GM12891 (cell line): ENCODE data around the gene MIER2.

Experiments used
- POLR2A ChIP-seq: IDR thresholded peaks from 2 replicates; pipeline ENCODE4 v1.6.1; 2011; ENCODE audit warnings: low read depth, low read length, control low read depth
- POLR2AphosphoS5 ChIP-seq: IDR thresholded peaks from 2 replicates; pipeline ENCODE4 v1.6.1; 2011; ENCODE audit warnings: low read depth, low read length, control low read depth
- POU2F2 ChIP-seq: IDR thresholded peaks from 2 replicates; pipeline ENCODE4 v1.6.1; 2011; ENCODE audit warnings: low read depth, mild to moderate bottlenecking, control low read depth, low read length, moderate library complexity
- SPI1 ChIP-seq: IDR thresholded peaks from 2 replicates; pipeline ENCODE4 v1.6.1; 2011; ENCODE audit warnings: low read depth, low read length, control low read depth
- TAF1 ChIP-seq: IDR thresholded peaks from 2 replicates; pipeline ENCODE4 v1.6.1; 2011; ENCODE audit warnings: low read depth, low read length, control low read depth

- TF ChIP-seq POLR2A (no peak), POLR2AphosphoS5 (no peak), TAF1 (no peak), SPI1 (no peak), POU2F2 (no peak)
Observed at GRCh38 chr19:322616-323015, 22.0 kb downstream of the MIER2 start.
